ENCODE measurements around the gene AOC3.
"Not testable (repeated sequence)": the region's sequence is repeated elsewhere in the genome, so short reads cannot be mapped to it uniquely, and the experiment has no call there.

AOC3 gene

DNA sequence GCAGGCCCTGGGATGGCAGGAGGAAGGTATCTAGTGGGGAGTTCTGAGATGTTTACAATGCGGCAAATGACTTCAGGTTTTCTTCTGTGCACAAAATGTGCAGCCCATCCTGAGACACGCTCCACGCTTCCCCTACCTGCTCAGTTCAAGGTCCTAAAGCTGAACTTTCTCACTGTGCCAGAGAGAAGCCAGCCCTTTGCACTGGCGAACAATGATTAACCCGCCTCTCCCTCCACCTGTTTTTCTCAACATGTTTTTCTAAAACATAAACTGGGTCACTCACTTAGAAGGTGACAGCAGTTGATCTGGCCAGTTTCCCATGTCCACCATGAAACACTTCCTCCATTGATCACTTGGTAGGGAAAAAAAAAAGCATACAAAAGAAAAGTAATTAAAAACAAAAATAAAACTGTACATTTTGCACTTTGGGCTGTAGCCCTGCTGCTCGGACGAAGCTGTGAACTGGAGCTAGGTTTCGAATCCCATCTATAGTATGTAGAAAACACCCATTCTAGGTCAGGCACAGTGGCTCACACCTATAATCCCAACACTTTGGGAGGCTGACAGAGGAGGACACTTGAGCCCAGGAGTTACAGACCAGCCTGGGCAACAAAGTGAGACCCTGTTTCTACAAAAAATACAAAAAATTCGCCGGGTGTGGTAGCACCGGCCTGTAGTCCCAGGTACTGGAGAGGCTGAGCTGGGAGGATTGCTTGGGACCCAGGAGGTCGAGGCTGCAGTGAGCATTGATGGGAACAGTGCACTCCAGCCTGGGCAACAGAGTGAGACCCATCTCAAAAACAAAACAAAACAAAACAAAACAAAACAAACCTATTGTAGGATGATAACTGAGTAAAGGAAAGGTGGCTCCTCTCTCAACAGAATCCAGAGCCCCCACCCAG, 43.5 kb downstream of the AOC3 start:
- DNase-seq (ENCODE audit: low spot score): no peak

- no peak for DNase-seq (ENCODE audit: low spot score)
Observed at GRCh38 chr17:42895185-42895555, 44.2 kb downstream of the AOC3 start.

DNA sequence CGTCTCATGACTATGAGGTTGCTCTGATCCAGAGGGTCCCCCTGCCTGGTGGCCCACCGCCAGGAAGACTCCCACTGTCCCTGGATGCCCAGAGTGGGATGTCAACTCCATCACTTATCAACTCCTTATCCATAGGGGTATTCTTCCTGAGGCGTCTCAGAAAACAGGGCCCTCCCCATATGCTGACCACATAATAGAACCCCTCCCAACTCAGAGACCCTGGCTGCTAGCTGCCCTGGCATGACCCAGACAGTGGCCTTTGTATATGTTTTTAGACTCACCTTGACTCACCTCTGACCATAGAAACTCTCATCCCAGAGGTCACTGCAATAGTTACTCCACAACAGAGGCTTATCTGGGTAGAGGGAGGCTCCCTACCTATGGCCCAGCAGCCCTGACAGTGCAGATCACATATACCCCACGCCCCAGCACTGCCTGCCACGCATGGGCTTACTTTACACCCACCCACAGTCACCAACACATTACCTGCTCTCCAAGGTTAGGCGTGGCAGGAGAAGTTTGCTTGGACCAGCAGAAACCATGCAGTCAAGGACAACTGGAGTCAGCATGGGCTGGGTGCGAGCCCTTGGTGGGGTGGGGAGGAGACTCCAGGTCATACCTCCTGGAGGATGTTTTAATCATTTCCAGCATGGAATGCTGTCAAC, 47.3 kb downstream of the AOC3 start:
- no peak for DNase-seq (ENCODE audit: low spot score)

DNA sequence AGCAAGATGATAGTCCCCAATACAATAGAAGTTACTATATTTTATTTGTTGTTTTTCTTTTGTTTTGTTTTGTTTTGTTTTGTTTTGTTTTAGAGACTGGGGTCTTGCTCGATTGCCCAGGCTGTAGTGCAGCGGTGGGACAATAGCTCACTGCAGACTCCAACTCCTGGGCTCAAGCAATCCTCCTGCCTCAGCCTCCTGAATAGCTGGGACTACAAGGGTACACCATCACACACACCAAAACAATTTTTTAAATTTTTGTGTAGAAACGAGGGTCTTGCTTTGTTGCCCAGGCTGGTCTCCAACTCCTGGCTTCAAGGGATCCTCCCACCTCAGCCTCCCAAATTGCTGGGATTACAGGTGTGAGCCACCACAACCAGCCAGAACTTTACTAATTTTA, 49.0 kb downstream of the AOC3 start:
- DNase-seq (ENCODE audit: low spot score): not testable (repeated sequence)

DNA sequence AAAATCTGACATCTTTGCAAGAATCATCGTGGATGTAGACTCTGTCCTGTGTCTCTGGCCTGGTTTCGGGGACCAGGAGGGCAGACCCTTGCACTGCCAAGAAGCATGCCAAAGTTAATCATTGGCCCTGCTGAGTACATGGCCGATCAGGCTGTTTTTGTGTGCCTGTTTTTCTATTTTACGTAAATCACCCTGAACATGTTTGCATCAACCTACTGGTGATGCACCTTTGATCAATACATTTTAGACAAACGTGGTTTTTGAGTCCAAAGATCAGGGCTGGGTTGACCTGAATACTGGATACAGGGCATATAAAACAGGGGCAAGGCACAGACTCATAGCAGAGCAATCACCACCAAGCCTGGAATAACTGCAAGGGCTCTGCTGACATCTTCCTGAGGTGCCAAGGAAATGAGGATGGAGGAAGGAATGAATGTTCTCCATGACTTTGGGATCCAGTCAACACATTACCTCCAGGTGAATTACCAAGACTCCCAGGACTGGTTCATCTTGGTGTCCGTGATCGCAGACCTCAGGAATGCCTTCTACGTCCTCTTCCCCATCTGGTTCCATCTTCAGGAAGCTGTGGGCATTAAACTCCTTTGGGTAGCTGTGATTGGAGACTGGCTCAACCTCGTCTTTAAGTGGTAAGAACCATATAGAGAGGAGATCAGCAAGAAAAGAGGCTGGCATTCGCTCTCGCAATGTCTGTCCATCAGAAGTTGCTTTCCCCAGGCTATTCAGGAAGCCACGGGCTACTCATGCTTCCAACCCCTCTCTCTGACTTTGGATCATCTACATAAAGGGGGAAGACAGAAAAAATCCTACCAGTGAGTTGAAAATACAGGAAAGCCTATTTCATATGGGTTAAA, 49.7 kb downstream of the AOC3 start, which contains the start of gene G6PC1:
G6PC1 (plus strand) TSS at position 340 of the 872 bp plus-strand sequence; CDS start at position 418, 78 bp downstream.
- DNase-seq (ENCODE audit: low spot score): no peak

- no peak for DNase-seq (ENCODE audit: low spot score)
Observed at GRCh38 chr17:42901535-42902229, 50.7 kb downstream of the AOC3 start.

DNA sequence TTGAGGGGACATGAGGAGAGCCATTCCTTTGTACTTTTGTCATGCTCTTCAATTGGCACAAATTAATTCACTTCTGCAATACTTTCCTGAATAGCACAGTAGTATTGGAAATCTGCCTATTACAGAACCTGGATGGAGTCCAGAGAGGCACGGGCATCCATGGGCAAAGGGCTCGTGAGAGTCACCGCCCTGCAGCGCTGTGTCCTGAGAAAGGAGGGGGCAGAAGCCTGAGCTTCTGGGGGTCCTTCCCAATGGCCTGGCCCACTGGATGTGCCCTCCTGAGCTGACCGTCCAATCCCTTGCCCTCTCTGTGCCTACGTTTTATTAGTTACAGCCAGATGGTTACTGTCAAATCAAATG, 53.1 kb downstream of the AOC3 start:
- DNase-seq (ENCODE audit: low spot score): no peak

- no peak for DNase-seq (ENCODE audit: low spot score)
Observed at GRCh38 chr17:42906772-42907446, 55.9 kb downstream of the AOC3 start.
